Hippocampal formation (tissue), 2 donors: ENCODE measurements around the gene COQ8A.
"Not testable (repeated sequence)": the region's sequence is repeated elsewhere in the genome, so short reads cannot be mapped to it uniquely, and the experiment has no call there.

Experiments
- DNase-seq, 2 donors: peaks; one replicate each; lab custom pipeline; 2025; lab: John Stamatoyannopoulos, UW

COQ8A gene

GRCh38 chr1:226984521-226985238 is 44.6 kb downstream of the COQ8A start:
- DNase-seq: no peak

GRCh38 chr1:226985239-226985838 is 45.2 kb downstream of the COQ8A start:
- no peak for DNase-seq

- no peak for DNase-seq
These were observed 45.9 kb downstream of the COQ8A start for GRCh38 chr1:226985839-226986463.

- peak in 1 of 2 donors; percentile 33 for DNase-seq
These were observed 46.5 kb downstream of the COQ8A start for GRCh38 chr1:226986496-226987178.

GRCh38 chr1:226987179-226987536 is 47.1 kb downstream of the COQ8A start:
- no peak for DNase-seq

GRCh38 chr1:226987623-226988333 is 47.7 kb downstream of the COQ8A start:
- DNase-seq: no peak

GRCh38 chr1:226988334-226988666 is 48.2 kb downstream of the COQ8A start:
- peak in 1 of 2 donors; percentile 56 for DNase-seq

- DNase-seq: no peak
These were observed 49.2 kb downstream of the COQ8A start for GRCh38 chr1:226989085-226989920.

GRCh38 chr1:226990133-226990716 is 50.1 kb downstream of the COQ8A start:
- DNase-seq: no peak

GRCh38 chr1:226991920-226992319 is 51.8 kb downstream of the COQ8A start:
- no peak for DNase-seq

- no peak for DNase-seq
These were observed 53.9 kb downstream of the COQ8A start for GRCh38 chr1:226993814-226994585.

- no peak for DNase-seq
These were observed 54.7 kb downstream of the COQ8A start for GRCh38 chr1:226994586-226995364.

GRCh38 chr1:226995365-226996332 is 55.6 kb downstream of the COQ8A start:
- no peak for DNase-seq

GRCh38 chr1:226999579-226999978 is 59.5 kb downstream of the COQ8A start:
- DNase-seq: not testable (repeated sequence)

GRCh38 chr1:227002531-227003049 is 62.5 kb downstream of the COQ8A start:
- DNase-seq: no peak

- no peak for DNase-seq
These were observed 63.1 kb downstream of the COQ8A start for GRCh38 chr1:227003165-227003564.

GRCh38 chr1:227004796-227005195 is 64.7 kb downstream of the COQ8A start:
- no peak for DNase-seq
